H1 (cell line): ENCODE results near the gene TMA7. TPM values are rescaled to one million over a fixed set of nuclear protein-coding genes. Genes with fewer than 3 reads are reported as not detected.

Experiments
- CTCF ChIA-PET: fragments of 300-600 bp; sonication (Branson Sonifier 250); formaldehyde crosslinking; loops from one replicate; lab custom pipeline; 2021; ENCODE audit not compliant: partially characterized antibody; lab: Charles Lee
- POLR2A ChIA-PET: fragments of 300-600 bp; sonication (Branson Sonifier 250); formaldehyde crosslinking; loops from one replicate; lab custom pipeline; 2021; ENCODE audit warnings: inconsistent platforms; ENCODE audit not compliant: partially characterized antibody; lab: Charles Lee
- DNase-seq, 2 experiments: peaks; one replicate each; pipeline versions ENCODE4 v3.0.0 to v3.0.0-alpha.2; 2010 to 2022; ENCODE audit warnings: low spot score in 2 of 2, low read depth in 1 of 2, mixed read lengths in 1 of 2
- FAIRE-seq: peaks from 2 replicates; lab custom pipeline; 2011; peaks lifted over from hg19 to GRCh38; lab: Jason Lieb, UNC
- H2AFZ ChIP-seq: 2 replicates; pipeline ENCODE4 v1.8.1; 2012; ENCODE audit warnings: low read length, inconsistent platforms
- H2AK5ac ChIP-seq: 2 replicates; pipeline ENCODE4 v1.6.1; 2013; ENCODE audit warnings: low read depth, low read length
- H2BK120ac ChIP-seq: replicated peaks from 2 replicates; pipeline ENCODE3; 2013; ENCODE audit warnings: low read depth, low read length, inconsistent platforms
- H2BK12ac ChIP-seq: 2 replicates; pipeline ENCODE4 v1.6.1; 2013; ENCODE audit warnings: low read depth, low read length
- H2BK15ac ChIP-seq: 2 replicates; pipeline ENCODE4 v1.6.1; 2013; ENCODE audit warnings: low read length
- H2BK20ac ChIP-seq: 2 replicates; pipeline ENCODE4 v1.6.1; 2013; ENCODE audit warnings: low read length
- H2BK5ac ChIP-seq: 2 replicates; pipeline ENCODE4 v1.6.1; 2013; ENCODE audit warnings: low read depth, low read length
- H3K14ac ChIP-seq: 2 replicates; pipeline ENCODE4 v1.6.1; 2013; ENCODE audit warnings: inconsistent platforms; ENCODE audit not compliant: insufficient read length
- H3K18ac ChIP-seq: 2 replicates; pipeline ENCODE4 v1.6.1; 2013; ENCODE audit warnings: low read length; ENCODE audit errors: extremely low read depth
- H3K23ac ChIP-seq: 2 replicates; pipeline ENCODE4 v1.6.1; 2013; ENCODE audit warnings: inconsistent platforms; ENCODE audit not compliant: insufficient read length
- H3K23me2 ChIP-seq: 2 replicates; pipeline ENCODE4 v1.6.1; 2013; ENCODE audit warnings: low read depth, low read length
- H3K27ac ChIP-seq: 2 replicates; pipeline ENCODE4 v1.6.1; 2011; ENCODE audit warnings: low read depth, low read length, inconsistent platforms
- H3K27me3 ChIP-seq, 4 experiments: replicated peaks in 1 of 4; 1 replicate in 1 of 4; 2 replicates in 3 of 4; pipeline versions ENCODE4 v1.6.1 to v1.8.1; 2011 to 2013; ENCODE audit warnings: low read length in 3 of 4, mild to moderate bottlenecking in 3 of 4, inconsistent platforms in 2 of 4, mixed read lengths in 2 of 4, moderate library complexity in 1 of 4; ENCODE audit not compliant: control insufficient read depth in 3 of 4, insufficient read depth in 3 of 4; ENCODE audit errors: extremely low read depth in 1 of 4
- H3K36me3 ChIP-seq, 4 experiments: 2 replicates each; pipeline versions ENCODE4 v1.6.1 to v1.8.1; 2011 to 2013; ENCODE audit warnings: mild to moderate bottlenecking in 4 of 4, low read length in 3 of 4, moderate library complexity in 2 of 4, control low read depth in 1 of 4, inconsistent platforms in 1 of 4; ENCODE audit not compliant: insufficient read depth in 4 of 4, control insufficient read depth in 2 of 4
- H3K4ac ChIP-seq: replicated peaks from 2 replicates; pipeline ENCODE3; 2013; ENCODE audit warnings: low read length, low read depth, mixed read lengths, inconsistent platforms; ENCODE audit not compliant: insufficient read length
- H3K4me1 ChIP-seq, 4 experiments: replicated peaks in 1 of 4; 1 replicate in 1 of 4; 2 replicates in 3 of 4; pipeline versions ENCODE4 v1.6.1 to v1.8.1; 2011 to 2013; ENCODE audit warnings: low read length in 3 of 4, inconsistent platforms in 2 of 4, mixed read lengths in 1 of 4; ENCODE audit not compliant: insufficient read depth in 4 of 4, control insufficient read depth in 3 of 4
- H3K4me2 ChIP-seq, 2 experiments: 2 replicates each; pipeline versions ENCODE4 v1.6.1 to v1.8.1; 2011 to 2013; ENCODE audit warnings: low read depth in 2 of 2, low read length in 2 of 2, control low read depth in 1 of 2, inconsistent platforms in 1 of 2, mild to moderate bottlenecking in 1 of 2; ENCODE audit not compliant: insufficient read depth in 1 of 2
- H3K4me3 ChIP-seq, 4 experiments: fragments of 200-600, 300-600 bp in 1 of 4; sonication (generic), shearing (Covaris generic), sonication (Bioruptor Twin) in 1 of 4; 2 replicates each; pipeline versions ENCODE4 v1.5.1 to v1.8.1; 2011 to 2016; ENCODE audit warnings: low read length in 4 of 4, low read depth in 3 of 4, control low read depth in 2 of 4, inconsistent platforms in 2 of 4, mild to moderate bottlenecking in 2 of 4, mixed read lengths in 1 of 4, moderate library complexity in 1 of 4; ENCODE audit not compliant: insufficient read depth in 2 of 4; ENCODE audit errors: extremely low read depth in 1 of 4
- H3K56ac ChIP-seq: replicated peaks from 2 replicates; pipeline ENCODE3; 2013; ENCODE audit warnings: low read depth, mild to moderate bottlenecking, mixed read lengths, low read length, inconsistent platforms; ENCODE audit not compliant: insufficient read length
- H3K79me1 ChIP-seq: 2 replicates; pipeline ENCODE4 v1.6.1; 2013; ENCODE audit warnings: low read depth, low read length, control low read depth
- H3K79me2 ChIP-seq, 2 experiments: 2 replicates each; pipeline versions ENCODE4 v1.6.1 to v1.8.1; 2012 to 2013; ENCODE audit warnings: low read length in 2 of 2, mild to moderate bottlenecking in 2 of 2, inconsistent platforms in 1 of 2; ENCODE audit not compliant: insufficient read depth in 2 of 2, control insufficient read depth in 1 of 2
- H3K9ac ChIP-seq, 4 experiments: replicated peaks in 1 of 4; 1 replicate in 1 of 4; 2 replicates in 3 of 4; pipeline versions ENCODE4 v1.6.1 to v1.8.1; 2011 to 2013; ENCODE audit warnings: low read depth in 3 of 4, low read length in 3 of 4, control low read depth in 2 of 4, mild to moderate bottlenecking in 2 of 4, moderate library complexity in 2 of 4, inconsistent platforms in 1 of 4; ENCODE audit errors: extremely low read depth in 1 of 4
- H3K9me3 ChIP-seq, 2 experiments: 2 replicates each; pipeline versions ENCODE4 v1.6.1 to v1.8.1; 2012 to 2013; ENCODE audit warnings: mild to moderate bottlenecking in 2 of 2, moderate library complexity in 2 of 2, control low read depth in 1 of 2, inconsistent platforms in 1 of 2, low read depth in 1 of 2, low read length in 1 of 2, mixed read lengths in 1 of 2; ENCODE audit not compliant: insufficient read depth in 2 of 2
- H4K20me1 ChIP-seq, 2 experiments: replicated peaks in 1 of 2; 2 replicates each; pipeline versions ENCODE3 to v1.8.1; 2011 to 2013; ENCODE audit warnings: inconsistent platforms in 2 of 2, low read length in 2 of 2, mild to moderate bottlenecking in 1 of 2; ENCODE audit not compliant: insufficient read depth in 2 of 2, control insufficient read depth in 1 of 2
- H4K5ac ChIP-seq: 2 replicates; pipeline ENCODE4 v1.6.1; 2013; ENCODE audit warnings: low read length, low read depth, mixed read lengths, inconsistent platforms; ENCODE audit not compliant: insufficient read length
- H4K8ac ChIP-seq: 2 replicates; pipeline ENCODE4 v1.8.0; 2013; ENCODE audit warnings: mild to moderate bottlenecking, moderate library complexity, low read length, inconsistent platforms; ENCODE audit not compliant: insufficient read depth; ENCODE audit errors: extremely low read depth
- H4K91ac ChIP-seq: replicated peaks from 2 replicates; pipeline ENCODE3; 2013; ENCODE audit warnings: low read length, mixed read lengths, inconsistent platforms; ENCODE audit not compliant: insufficient read length
- BRCA1 ChIP-seq: IDR thresholded peaks from 2 replicates; pipeline ENCODE4 v1.6.1; 2012; ENCODE audit warnings: low read depth, low read length, improper control_type of control experiment
- CHD1 ChIP-seq: IDR thresholded peaks from 2 replicates; pipeline ENCODE4 v1.6.1; 2012; ENCODE audit warnings: low read depth, low read length, improper control_type of control experiment
- CTBP2 ChIP-seq: IDR thresholded peaks from 2 replicates; pipeline ENCODE4 v1.7.0; 2011; ENCODE audit warnings: borderline replicate concordance, mild to moderate bottlenecking, moderate library complexity, mixed read lengths, low read length; ENCODE audit not compliant: insufficient read depth, insufficient read length
- EP300 ChIP-seq, 2 experiments: IDR thresholded peaks; 1 replicate in 1 of 2; 2 replicates in 1 of 2; pipeline ENCODE4 v1.6.1; 2011 to 2012; ENCODE audit warnings: low read depth in 2 of 2, low read length in 2 of 2, mild to moderate bottlenecking in 2 of 2, borderline replicate concordance in 1 of 2, inconsistent platforms in 1 of 2, moderate library complexity in 1 of 2
- FOSL1 ChIP-seq: IDR thresholded peaks from 2 replicates; pipeline ENCODE4 v1.6.1; 2011; ENCODE audit warnings: mild to moderate bottlenecking, low read depth, low read length, moderate library complexity; ENCODE audit not compliant: insufficient read depth
- HDAC2 ChIP-seq, 2 experiments: fragments of 300-600 bp in 1 of 2; sonication (generic) in 1 of 2; IDR thresholded peaks; 2 replicates each; pipeline ENCODE4 v1.6.1; 2011 to 2012; ENCODE audit warnings: low read depth in 2 of 2, low read length in 2 of 2, mild to moderate bottlenecking in 2 of 2, moderate library complexity in 2 of 2, borderline replicate concordance in 1 of 2, inconsistent platforms in 1 of 2
- SUZ12 ChIP-seq: fragments of 200-600 bp; sonication (generic); IDR thresholded peaks from 2 replicates; pipeline ENCODE4 v1.6.1; 2012; ENCODE audit warnings: mild to moderate bottlenecking, inconsistent platforms, low read length, moderate library complexity, mixed read lengths
- WGBS, 2 experiments: shearing (Covaris generic) in 1 of 2; methylation state at CpG; one replicate each; pipeline versions ENCODE4 v1.1.6 to v1.1.7; 2013 to 2015; ENCODE audit warnings: low lambda C conversion rate in 2 of 2, mixed read lengths in 2 of 2, inconsistent platforms in 1 of 2, low coverage in 1 of 2, missing lambda C conversion rate in 1 of 2; ENCODE audit not compliant: insufficient replicate concordance in 2 of 2, insufficient coverage in 1 of 2, insufficient read length in 1 of 2; ENCODE audit errors: extremely low coverage in 1 of 2, missing lambda C conversion rate in 1 of 2; 5-methylcytosine and 5-hydroxymethylcytosine counted together
- polyA plus RNA-seq, 7 experiments: library from polyadenylated mRNA; depleted of rRNA in 3 of 7; stranded (reverse) in 5 of 7; unstranded in 2 of 7; fragments of >200 nt in 5 of 7; fragments of 200-250 nt in 2 of 7; gene quantifications; 1 replicate in 5 of 7; 2 replicates in 1 of 7; 4 replicates in 1 of 7; pipeline versions ENCODE4 v1.2.1 to v1.2.3, GENCODE V29; 2011 to 2013; ENCODE audit warnings: missing spikeins in 2 of 7, mixed read lengths in 2 of 7
- total RNA-seq: library from RNA; stranded (reverse); fragmentation: NEBNext Ultra II Directional; extraction: Animal tissue kit (Norgen Biotek cat#: 25700); gene quantifications from 2 replicates; pipeline ENCODE4 v1.2.1, GENCODE V29; 2021
- TF ChIP-seq, protein P1 (sequence below): IDR thresholded peaks from 2 replicates; pipeline ENCODE4 v1.6.1; 2011; ENCODE audit warnings: low read length, improper control_type of control experiment

The TMA7 gene
- total and polyA plus RNA-seq, 2 of the 8 experiments (the other 6 are each of a cell fraction or from before 2014, with no cell fraction given), result 138 to 305 TPM

- no peak overlapping the region for H2AK5ac ChIP-seq
These were observed 45.7 kb upstream of the TMA7 start for GRCh38 chr3:48394391-48394790.

More at GRCh38 chr3:48394391-48394790, 45.7 kb upstream of the TMA7 start:
- Histone ChIP-seq H3K23me2 (peaks cover 2% of the 10 kb centered on the region; the same call in 1 of the 2 replicates), H3K4me3 (no peak overlapping the region), H3K4ac (no peak overlapping the region), H4K20me1 (peaks cover 0 to 2% of the 10 kb centered on the region in 2 experiments), H3K36me3 (no peaks in the 10 kb centered on the region), H2BK15ac (no peak overlapping the region), H3K56ac (no peak overlapping the region), H3K79me2 (no peaks in the 10 kb centered on the region), H2BK12ac (no peak overlapping the region), H3K18ac (no peak overlapping the region), H3K23ac (no peak overlapping the region), H3K27me3 (no peaks in the 10 kb centered on the region), H3K14ac (no peak overlapping the region), H3K79me1 (no peaks in the 10 kb centered on the region; the same call in 1 of the 2 replicates), H3K27ac (no peak overlapping the region), H3K9ac (no peak overlapping the region), H2BK120ac (no peak overlapping the region), H2BK20ac (no peak overlapping the region), H2BK5ac (no peak overlapping the region), H4K8ac (no peak overlapping the region), H3K4me2 (no peak overlapping the region), H2AFZ (no peak overlapping the region), H4K91ac (no peak overlapping the region), H3K9me3 (no peaks in the 10 kb centered on the region), H3K4me1 (peaks cover 0 to 7% (median 4%) of the 10 kb centered on the region in 4 experiments; a peak in 3 of 7 replicates), H4K5ac (no peak overlapping the region)
- ChIA-PET CTCF (interaction anchor here (1.5 to 2.3 kb wide), 2 partner anchors 14 to 42 kb away, joined by 4 to 8 read pairs; no protein-coding TSS in a partner anchor), POLR2A (interaction anchor here (0.9 to 1.1 kb wide), 3 partner anchors 8 to 34 kb away, joined by 3 to 4 read pairs (median 3); no protein-coding TSS in a partner anchor)
- FAIRE-seq, result no peak
- TF ChIP-seq, protein P1, sequence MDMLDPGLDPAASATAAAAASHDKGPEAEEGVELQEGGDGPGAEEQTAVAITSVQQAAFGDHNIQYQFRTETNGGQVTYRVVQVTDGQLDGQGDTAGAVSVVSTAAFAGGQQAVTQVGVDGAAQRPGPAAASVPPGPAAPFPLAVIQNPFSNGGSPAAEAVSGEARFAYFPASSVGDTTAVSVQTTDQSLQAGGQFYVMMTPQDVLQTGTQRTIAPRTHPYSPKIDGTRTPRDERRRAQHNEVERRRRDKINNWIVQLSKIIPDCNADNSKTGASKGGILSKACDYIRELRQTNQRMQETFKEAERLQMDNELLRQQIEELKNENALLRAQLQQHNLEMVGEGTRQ, result no peak
- no peak for TF ChIP-seq CTBP2
- no peak for TF ChIP-seq FOSL1
- no peak for TF ChIP-seq CHD1
- no peak for TF ChIP-seq EP300 (IDR thresholded peaks at IDR 0.05; ENCODE audit: borderline replicate concordance in 1 of 2, low read depth in 2 of 2, low read length in 2 of 2)
- TF ChIP-seq BRCA1, result no peak
- TF ChIP-seq SUZ12, result no peak
- TF ChIP-seq HDAC2 (IDR thresholded peaks at IDR 0.05; ENCODE audit: borderline replicate concordance in 1 of 2, low read depth in 2 of 2, low read length in 2 of 2), result no peak
- DNase-seq, result no peak
- 90% methylated on average over 2 of the region's 2 CpGs; no CpG with 5 or more reads in 1 of the 2 experiments for WGBS, 2 experiments
